Measurements from ENCODE around the gene C1QC. TPM values are rescaled to one million over a fixed set of nuclear protein-coding genes. Genes with fewer than 3 reads are reported as not detected.
"Not testable (repeated sequence)": the region's sequence is repeated elsewhere in the genome, so short reads cannot be mapped to it uniquely, and the experiment has no call there.

Gene C1QC
- total RNA-seq, 2 donors from 2014 or later: not detected

- Mint-ChIP-seq H3K4me3 (no peak overlapping the region), H3K27ac (no peak overlapping the region), H3K9me3 (no peaks in the 10 kb centered on the region), H3K27me3 (ENCODE audit: low read depth) (no peaks in the 10 kb centered on the region), H3K36me3 (ENCODE audit: insufficient read depth in 2 of 2) (no peaks in the 10 kb centered on the region), H3K4me1 (ENCODE audit: low read depth) (no peaks in the 10 kb centered on the region)
- ATAC-seq (replicated peaks in 1 of 2) (no peak), DNase-seq (no peak)
Observed at GRCh38 chr1:22666412-22666811, 23.0 kb downstream of the C1QC start.

- not testable (repeated sequence) for ATAC-seq (replicated peaks in 1 of 2); H3K4me3 Mint-ChIP-seq; DNase-seq; H3K9me3 Mint-ChIP-seq; H3K27ac Mint-ChIP-seq; H3K4me1 Mint-ChIP-seq (ENCODE audit: low read depth); H3K36me3 Mint-ChIP-seq (ENCODE audit: insufficient read depth in 2 of 2)
- H3K27me3 Mint-ChIP-seq (ENCODE audit: low read depth): peaks cover 16% of the 10 kb centered on the region
Observed at GRCh38 chr1:22668840-22669239, 25.4 kb downstream of the C1QC start.

DNA sequence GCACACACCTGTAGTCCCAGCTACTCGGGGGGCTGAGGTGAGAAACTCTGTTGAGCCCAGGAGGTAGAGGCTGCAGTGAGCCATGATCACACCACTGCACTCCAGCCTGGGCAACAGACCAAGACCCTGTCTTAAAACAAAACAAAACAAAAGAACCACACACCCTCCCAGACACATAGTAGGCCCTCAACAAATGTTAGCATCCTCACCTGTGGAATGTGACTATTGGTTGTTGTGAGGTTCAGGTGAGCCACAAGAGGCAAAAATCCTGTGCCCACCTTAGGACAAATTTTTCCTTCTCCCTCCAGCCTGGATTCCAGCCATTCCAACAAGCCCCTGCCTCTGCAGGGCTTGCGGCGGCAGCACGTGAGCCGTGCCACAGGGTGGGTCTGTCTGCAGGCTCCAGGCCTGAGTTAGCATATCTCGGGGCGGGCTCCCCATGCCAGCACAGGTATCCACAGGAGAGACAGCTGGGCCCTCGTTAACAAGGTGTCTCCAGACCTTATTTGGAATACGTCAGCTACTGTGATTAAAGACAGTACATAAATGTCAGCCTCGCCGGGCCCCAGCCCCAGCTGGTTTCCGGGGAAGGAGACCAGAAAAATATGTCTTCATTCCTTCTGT is 27.0 kb downstream of the C1QC start:
- no peak overlapping the region for H3K4me3 Mint-ChIP-seq
- H3K4me1 Mint-ChIP-seq (ENCODE audit: low read depth): peaks cover 10% of the 10 kb centered on the region
- DNase-seq: no peak
- H3K27ac Mint-ChIP-seq: no peak overlapping the region
- no peaks in the 10 kb centered on the region for H3K36me3 Mint-ChIP-seq (ENCODE audit: insufficient read depth in 2 of 2)
- peaks cover 32% of the 10 kb centered on the region for H3K27me3 Mint-ChIP-seq (ENCODE audit: low read depth)
- no peak for ATAC-seq (replicated peaks in 1 of 2)
- H3K9me3 Mint-ChIP-seq: no peaks in the 10 kb centered on the region

- Mint-ChIP-seq H3K27me3 (ENCODE audit: low read depth) (peaks cover 36% of the 10 kb centered on the region), H3K4me1 (ENCODE audit: low read depth) (peaks cover 10% of the 10 kb centered on the region), H3K36me3 (ENCODE audit: insufficient read depth in 2 of 2) (no peaks in the 10 kb centered on the region), H3K9me3 (no peaks in the 10 kb centered on the region), H3K4me3 (no peak overlapping the region), H3K27ac (no peak overlapping the region)
- ATAC-seq (replicated peaks in 1 of 2) (no peak), DNase-seq (no peak)
Observed at GRCh38 chr1:22671999-22672398, 28.6 kb downstream of the C1QC start.

GRCh38 chr1:22673486-22674409 is 30.3 kb downstream of the C1QC start:
- Mint-ChIP-seq H3K27me3 (ENCODE audit: low read depth) (peaks cover 36% of the 10 kb centered on the region), H3K9me3 (no peaks in the 10 kb centered on the region), H3K4me1 (ENCODE audit: low read depth) (peaks cover 10% of the 10 kb centered on the region), H3K27ac (no peak overlapping the region), H3K4me3 (no peak overlapping the region), H3K36me3 (ENCODE audit: insufficient read depth in 2 of 2) (no peaks in the 10 kb centered on the region)
- peak; percentile 16 to 32 for DNase-seq
- ATAC-seq (replicated peaks in 1 of 2): peak; percentile 83 to 92

DNA sequence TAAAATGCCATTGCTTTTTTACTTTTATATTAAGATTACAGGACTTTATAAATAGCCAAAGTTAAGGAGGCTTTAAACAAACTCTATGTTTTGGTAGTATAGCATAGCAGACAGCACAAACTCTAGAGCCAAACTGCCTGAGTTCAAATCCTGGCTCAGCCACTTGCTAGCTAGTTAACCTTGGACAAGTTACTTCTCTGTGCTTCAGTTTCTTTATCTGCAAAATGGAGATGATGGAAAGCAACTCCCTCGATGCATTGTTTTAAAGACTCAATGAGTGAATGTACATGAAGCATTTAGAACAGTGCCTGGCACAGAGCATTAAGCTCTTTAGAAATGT is 30.9 kb downstream of the C1QC start:
- ATAC-seq (replicated peaks in 1 of 2): no peak
- no peaks in the 10 kb centered on the region for H3K36me3 Mint-ChIP-seq (ENCODE audit: insufficient read depth in 2 of 2)
- H3K4me1 Mint-ChIP-seq (ENCODE audit: low read depth): peaks cover 10% of the 10 kb centered on the region
- peaks cover 36% of the 10 kb centered on the region for H3K27me3 Mint-ChIP-seq (ENCODE audit: low read depth)
- no peak overlapping the region for H3K27ac Mint-ChIP-seq
- no peak overlapping the region for H3K4me3 Mint-ChIP-seq
- no peak for DNase-seq
- no peaks in the 10 kb centered on the region for H3K9me3 Mint-ChIP-seq

DNA sequence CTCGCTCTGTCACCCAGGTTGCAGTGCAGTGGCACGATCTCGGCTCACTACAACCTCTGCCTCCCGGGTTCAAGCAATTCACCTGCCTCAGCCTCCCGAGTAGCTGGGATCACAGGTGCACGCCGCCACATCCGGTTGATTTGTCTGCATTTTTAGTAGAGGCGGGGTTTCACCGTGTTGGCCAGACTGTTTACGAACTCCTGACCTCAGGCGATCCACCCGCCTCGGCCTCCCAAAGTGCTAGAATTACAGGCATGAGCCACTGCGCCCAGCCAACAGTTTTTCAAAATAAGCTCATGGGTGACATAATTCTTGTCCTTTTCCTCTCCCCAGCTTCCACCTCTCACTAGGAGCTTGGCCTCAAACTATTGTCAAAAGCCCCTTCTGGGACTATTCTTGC is 32.7 kb downstream of the C1QC start:
- not testable (repeated sequence) for H3K4me3 Mint-ChIP-seq; ATAC-seq (replicated peaks in 1 of 2); H3K9me3 Mint-ChIP-seq; H3K27ac Mint-ChIP-seq; H3K36me3 Mint-ChIP-seq (ENCODE audit: insufficient read depth in 2 of 2); DNase-seq
- Mint-ChIP-seq H3K4me1 (ENCODE audit: low read depth) (peaks cover 10% of the 10 kb centered on the region), H3K27me3 (ENCODE audit: low read depth) (peaks cover 36% of the 10 kb centered on the region)

DNA sequence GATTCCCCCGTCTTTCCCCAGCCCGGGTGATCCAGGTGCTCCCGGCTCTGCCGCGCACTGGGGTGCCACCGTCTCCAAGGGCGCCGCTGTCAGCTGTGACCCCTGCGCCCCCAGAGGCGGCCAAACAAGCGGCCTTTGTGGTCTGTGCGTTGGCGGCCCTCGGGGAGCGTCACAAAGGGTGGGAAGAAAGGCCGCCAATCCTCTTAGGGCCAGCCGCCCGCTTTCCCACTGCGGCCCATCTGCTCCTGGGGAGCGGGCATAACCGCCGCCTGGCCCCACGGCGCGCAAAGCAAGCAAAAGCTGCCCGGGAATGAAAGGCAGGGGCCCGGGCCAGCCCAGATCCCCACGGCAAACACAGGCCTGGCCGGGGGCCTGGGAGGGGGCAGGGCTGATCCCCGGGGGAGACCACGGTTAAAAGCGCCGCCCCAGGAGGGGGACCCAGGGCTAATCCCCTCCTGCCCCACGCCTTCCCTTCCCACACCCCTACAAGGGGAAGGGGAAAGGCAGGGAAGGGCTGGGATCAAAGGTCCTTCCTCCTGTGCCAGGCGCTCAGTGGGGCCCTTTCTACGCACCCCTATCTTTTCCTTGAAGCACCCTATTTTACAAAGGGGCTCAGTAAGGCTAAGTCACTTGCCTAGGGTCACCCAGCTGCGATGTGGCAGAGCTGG is 33.6 kb downstream of the C1QC start:
- Mint-ChIP-seq H3K27ac (no peak overlapping the region), H3K4me3 (no peak overlapping the region), H3K9me3 (no peaks in the 10 kb centered on the region), H3K4me1 (ENCODE audit: low read depth) (peaks cover 10% of the 10 kb centered on the region), H3K27me3 (ENCODE audit: low read depth) (peaks cover 31% of the 10 kb centered on the region), H3K36me3 (ENCODE audit: insufficient read depth in 2 of 2) (no peaks in the 10 kb centered on the region)
- DNase-seq: no peak
- ATAC-seq (replicated peaks in 1 of 2): no peak

DNA sequence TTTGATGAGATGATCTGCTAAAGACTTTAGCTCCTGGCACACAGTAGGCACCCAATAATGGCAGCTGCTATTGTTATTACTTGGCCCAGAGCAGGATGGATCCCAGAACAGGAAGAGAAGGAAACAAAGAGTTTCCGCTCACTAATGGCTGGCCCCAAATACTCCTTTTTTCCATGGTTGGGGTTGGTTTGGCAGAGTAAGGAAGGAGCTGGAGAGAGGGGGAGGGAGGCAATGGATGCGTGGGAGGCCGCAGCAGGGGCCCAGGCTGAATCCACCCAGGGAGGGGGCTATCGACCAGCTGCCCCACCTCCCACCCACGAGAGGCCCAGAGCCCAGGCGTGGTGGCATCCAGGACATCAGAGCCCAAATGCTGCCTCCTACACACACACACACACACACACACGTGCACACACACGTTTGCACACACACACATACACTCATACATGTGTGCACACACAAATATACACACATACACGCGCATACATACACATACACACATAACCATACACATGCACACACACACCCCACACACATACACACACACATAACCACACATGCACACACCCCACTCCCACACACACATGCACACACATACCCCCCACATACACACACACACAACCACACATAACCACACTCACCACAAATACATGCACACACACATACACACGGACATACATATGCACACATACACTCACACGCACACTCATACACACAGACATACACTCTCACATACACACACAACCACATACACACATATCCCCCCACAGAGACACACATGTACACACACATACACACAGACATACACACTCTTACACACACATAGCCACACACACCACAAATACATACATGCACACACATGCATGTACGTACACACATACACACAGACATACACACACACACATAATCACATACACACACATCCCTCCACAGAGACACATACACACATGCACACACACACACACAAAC is 34.8 kb downstream of the C1QC start:
- peaks cover 10% of the 10 kb centered on the region for H3K4me1 Mint-ChIP-seq (ENCODE audit: low read depth)
- H3K36me3 Mint-ChIP-seq (ENCODE audit: insufficient read depth in 2 of 2): no peaks in the 10 kb centered on the region
- DNase-seq (no peak), ATAC-seq (replicated peaks in 1 of 2) (no peak)
- H3K27me3 Mint-ChIP-seq (ENCODE audit: low read depth): peaks cover 21% of the 10 kb centered on the region
- no peak overlapping the region for H3K4me3 Mint-ChIP-seq
- no peak overlapping the region for H3K27ac Mint-ChIP-seq
- H3K9me3 Mint-ChIP-seq: no peaks in the 10 kb centered on the region

DNA sequence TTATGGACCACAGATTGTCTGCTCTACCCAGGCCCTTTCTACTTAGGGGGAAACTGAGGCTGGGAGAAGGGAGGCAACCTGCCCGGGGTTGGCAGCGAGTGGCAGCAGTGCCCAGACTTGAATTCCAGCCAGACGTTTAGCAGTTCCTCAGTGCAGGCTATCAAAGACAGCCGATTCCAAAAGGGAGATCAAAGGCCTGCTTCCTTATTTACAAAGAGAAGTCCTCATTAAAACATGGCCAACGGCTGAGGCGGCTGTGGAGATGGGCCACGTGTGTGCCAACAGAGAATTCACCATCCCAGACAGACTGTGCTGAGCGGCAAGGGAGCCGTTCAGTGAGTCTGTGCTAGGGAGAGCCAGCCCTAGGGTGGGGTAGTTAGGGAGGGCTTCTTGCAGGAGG is 37.3 kb downstream of the C1QC start:
- DNase-seq (no peak), ATAC-seq (replicated peaks in 1 of 2) (no peak)
- H3K9me3 Mint-ChIP-seq: no peaks in the 10 kb centered on the region
- no peaks in the 10 kb centered on the region for H3K4me1 Mint-ChIP-seq (ENCODE audit: low read depth)
- H3K27me3 Mint-ChIP-seq (ENCODE audit: low read depth): peaks cover 11% of the 10 kb centered on the region
- no peaks in the 10 kb centered on the region for H3K36me3 Mint-ChIP-seq (ENCODE audit: insufficient read depth in 2 of 2)
- H3K4me3 Mint-ChIP-seq: no peak overlapping the region
- no peak overlapping the region for H3K27ac Mint-ChIP-seq

- H3K4me3 Mint-ChIP-seq: no peak overlapping the region
- no peaks in the 10 kb centered on the region for H3K9me3 Mint-ChIP-seq
- no peak for ATAC-seq (replicated peaks in 1 of 2)
- no peak overlapping the region for H3K27ac Mint-ChIP-seq
- H3K27me3 Mint-ChIP-seq (ENCODE audit: low read depth): peaks cover 17% of the 10 kb centered on the region
- DNase-seq: no peak
- H3K36me3 Mint-ChIP-seq (ENCODE audit: insufficient read depth in 2 of 2): no peaks in the 10 kb centered on the region
- no peaks in the 10 kb centered on the region for H3K4me1 Mint-ChIP-seq (ENCODE audit: low read depth)
Observed at GRCh38 chr1:22681556-22682276, 38.3 kb downstream of the C1QC start.

DNA sequence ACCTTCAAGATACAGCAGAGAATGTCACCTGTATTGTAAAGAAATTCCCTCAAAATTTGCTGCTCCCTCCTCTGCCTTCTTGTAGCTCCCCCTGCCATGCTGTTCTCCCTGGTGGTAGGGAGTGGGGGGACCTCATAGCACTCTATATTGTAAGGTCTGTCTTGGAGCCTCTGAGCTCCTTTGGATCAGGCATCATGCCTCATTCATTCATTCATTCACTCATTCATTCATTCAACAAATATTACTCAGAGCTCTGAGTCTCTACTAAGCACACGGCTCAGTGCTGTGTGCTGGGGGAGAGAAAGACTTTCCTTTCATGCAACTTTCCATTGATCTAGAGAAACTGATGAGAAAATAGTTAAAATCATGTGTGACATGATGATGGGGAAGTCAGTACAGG is 40.1 kb downstream of the C1QC start:
- Mint-ChIP-seq H3K36me3 (ENCODE audit: insufficient read depth in 2 of 2) (no peaks in the 10 kb centered on the region), H3K4me1 (ENCODE audit: low read depth) (no peaks in the 10 kb centered on the region), H3K27ac (no peak overlapping the region), H3K9me3 (no peaks in the 10 kb centered on the region), H3K4me3 (no peak overlapping the region), H3K27me3 (ENCODE audit: low read depth) (peaks cover 25% of the 10 kb centered on the region)
- ATAC-seq (replicated peaks in 1 of 2): no peak
- no peak for DNase-seq
